Panc1 (cell line): ENCODE data around the gene STAT4. TPM values are rescaled to one million over a fixed set of nuclear protein-coding genes. Genes with fewer than 3 reads are reported as not detected.
A peak's percentile ranks its signal among the peaks of the same experiment; 100 is the strongest.

Source experiments
- ATAC-seq: fragments of 200-7000 bp; cut with Tn5 transposase; 2 replicates; pipeline ENCODE4 v1.9.1; 2020; ENCODE audit warnings: mild to moderate bottlenecking, moderate library complexity
- BruUV-seq: library from RNA; stranded (reverse); fragments of 400-500 nt; replicated peaks from 2 replicates; lab custom pipeline; 2021; lab: Mats Ljungman, UMichigan
- CTCF ChIA-PET: fragments of 300-600 bp; sonication (Branson Sonifier 250); formaldehyde crosslinking; loops from one replicate; lab custom pipeline; 2022; ENCODE audit warnings: antibody characterized with exemption; lab: Charles Lee
- POLR2A ChIA-PET: fragments of 300-600 bp; sonication (Branson Sonifier 250); formaldehyde crosslinking; loops from one replicate; lab custom pipeline; 2022; ENCODE audit warnings: antibody characterized with exemption; lab: Charles Lee
- DNase-seq: peaks from one replicate; pipeline ENCODE4 v3.0.0-alpha.2; 2010; ENCODE audit warnings: low read depth, low spot score
- H3K27ac ChIP-seq: 2 replicates; pipeline ENCODE4 v1.5.1; 2011; ENCODE audit warnings: mild to moderate bottlenecking, low read length, inconsistent platforms
- H3K27me3 ChIP-seq: fragments of 200-500 bp; sonication (Bioruptor generic); 2 replicates; pipeline ENCODE4 v1.6.0; 2014; ENCODE audit warnings: low read length, inconsistent platforms; ENCODE audit not compliant: control insufficient read depth, insufficient read depth
- H3K36me3 ChIP-seq: fragments of 200-500 bp; sonication (Bioruptor generic); 2 replicates; pipeline ENCODE4 v1.5.1; 2014; ENCODE audit warnings: inconsistent platforms, mild to moderate bottlenecking, low read length, moderate library complexity; ENCODE audit not compliant: control insufficient read depth, insufficient read depth
- H3K4me1 ChIP-seq: 2 replicates; pipeline ENCODE4 v1.5.1; 2011; ENCODE audit warnings: inconsistent platforms, mild to moderate bottlenecking, low read length, moderate library complexity; ENCODE audit not compliant: control insufficient read depth, insufficient read depth
- H3K4me3 ChIP-seq, 2 experiments: 2 replicates each; pipeline ENCODE4 v1.5.1; 2011 to 2012; ENCODE audit warnings: low read depth in 2 of 2, low read length in 2 of 2, mild to moderate bottlenecking in 2 of 2, inconsistent platforms in 1 of 2, moderate library complexity in 1 of 2
- H3K9me3 ChIP-seq: fragments of 200-500 bp; sonication (Bioruptor generic); 2 replicates; pipeline ENCODE4 v1.5.1; 2014; ENCODE audit warnings: low read depth, mild to moderate bottlenecking, inconsistent platforms, low read length, moderate library complexity; ENCODE audit not compliant: control insufficient read depth, insufficient read depth
- POLR2AphosphoS5 ChIP-seq: IDR thresholded peaks from 2 replicates; pipeline ENCODE4 v1.6.1; 2012; ENCODE audit warnings: mild to moderate bottlenecking, low read depth, low read length, moderate library complexity
- REST ChIP-seq, 2 experiments: IDR thresholded peaks; 2 replicates each; pipeline ENCODE4 v1.6.1; 2011 to 2012; ENCODE audit warnings: low read depth in 2 of 2, control low read depth in 1 of 2, low read length in 1 of 2, mild to moderate bottlenecking in 1 of 2, moderate library complexity in 1 of 2; ENCODE audit not compliant: insufficient read depth in 1 of 2
- SIN3A ChIP-seq: IDR thresholded peaks from 2 replicates; pipeline ENCODE4 v1.6.1; 2012; ENCODE audit warnings: low read depth, mild to moderate bottlenecking, low read length, moderate library complexity, borderline replicate concordance; ENCODE audit not compliant: insufficient read depth
- TCF7L2 ChIP-seq: IDR thresholded peaks from 2 replicates; pipeline ENCODE4 v1.6.1; 2011; ENCODE audit warnings: mild to moderate bottlenecking, low read depth, low read length, inconsistent platforms
- in situ Hi-C: cut with HindIII; loops from 2 replicates; pipeline ENCODE4 v1.10.0; 2016; ENCODE audit warnings: low sequenced_read_pairs, low pct_unique_long_range_greater_than_20kb
- intact Hi-C: fragments of 100-400 bp; cut with micrococcal nuclease; formaldehyde crosslinking; loops from one replicate; pipeline ENCODE4 v1.10.0; 2022; ENCODE audit not compliant: unreplicated experiment
- total RNA-seq: library from RNA; stranded (reverse); gene quantifications from one replicate; pipeline ENCODE4 v1.2.1, GENCODE V29; 2021; ENCODE audit not compliant: unreplicated experiment
- TF ChIP-seq, protein P1 (sequence below): fragments of 450-650 bp; IDR thresholded peaks from 2 replicates; pipeline ENCODE4 v1.5.1; 2017; ENCODE audit warnings: mild to moderate bottlenecking

STAT4 gene
- total RNA-seq, 1 experiment from 2014 or later, result 0.05 TPM

DNA sequence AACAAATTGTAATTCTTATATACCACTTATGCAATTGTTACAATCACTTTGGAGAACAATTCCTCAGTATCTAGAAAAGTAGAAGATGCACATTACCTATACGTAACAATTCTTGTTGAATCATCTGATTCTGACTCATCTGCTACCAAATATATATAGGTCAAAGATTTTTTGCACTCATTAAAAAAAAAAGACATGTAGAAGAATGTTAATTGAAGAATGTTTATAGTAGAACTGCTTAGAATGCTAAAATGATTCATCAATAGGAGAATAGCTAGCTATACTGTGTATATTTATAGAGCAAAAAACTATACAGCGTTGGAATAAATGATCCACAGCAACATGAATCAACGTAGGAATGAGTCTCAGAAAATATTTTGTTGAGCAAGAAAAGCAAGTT, 107.4 kb downstream of the STAT4 start:
- no TSS peak for BruUV-seq
- Histone ChIP-seq H3K9me3 (peaks cover 3% of the 10 kb centered on the region; the same call in 1 of the 2 replicates), H3K27ac (no peak overlapping the region), H3K27me3 (peaks cover 2% of the 10 kb centered on the region; the same call in 1 of the 2 replicates), H3K4me3 (no peak overlapping the region), H3K4me1 (no peaks in the 10 kb centered on the region), H3K36me3 (no peaks in the 10 kb centered on the region)
- no peak for TF ChIP-seq SIN3A
- no peak for TF ChIP-seq TCF7L2
- TF ChIP-seq REST (IDR thresholded peaks at IDR 0.05; ENCODE audit: insufficient read depth in 1 of 2, low read depth in 2 of 2, low read length in 1 of 2), result no peak
- TF ChIP-seq, protein P1, sequence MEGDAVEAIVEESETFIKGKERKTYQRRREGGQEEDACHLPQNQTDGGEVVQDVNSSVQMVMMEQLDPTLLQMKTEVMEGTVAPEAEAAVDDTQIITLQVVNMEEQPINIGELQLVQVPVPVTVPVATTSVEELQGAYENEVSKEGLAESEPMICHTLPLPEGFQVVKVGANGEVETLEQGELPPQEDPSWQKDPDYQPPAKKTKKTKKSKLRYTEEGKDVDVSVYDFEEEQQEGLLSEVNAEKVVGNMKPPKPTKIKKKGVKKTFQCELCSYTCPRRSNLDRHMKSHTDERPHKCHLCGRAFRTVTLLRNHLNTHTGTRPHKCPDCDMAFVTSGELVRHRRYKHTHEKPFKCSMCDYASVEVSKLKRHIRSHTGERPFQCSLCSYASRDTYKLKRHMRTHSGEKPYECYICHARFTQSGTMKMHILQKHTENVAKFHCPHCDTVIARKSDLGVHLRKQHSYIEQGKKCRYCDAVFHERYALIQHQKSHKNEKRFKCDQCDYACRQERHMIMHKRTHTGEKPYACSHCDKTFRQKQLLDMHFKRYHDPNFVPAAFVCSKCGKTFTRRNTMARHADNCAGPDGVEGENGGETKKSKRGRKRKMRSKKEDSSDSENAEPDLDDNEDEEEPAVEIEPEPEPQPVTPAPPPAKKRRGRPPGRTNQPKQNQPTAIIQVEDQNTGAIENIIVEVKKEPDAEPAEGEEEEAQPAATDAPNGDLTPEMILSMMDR, result no peak
- TF ChIP-seq POLR2AphosphoS5, result no peak
- intact Hi-C loops (no loop called here), in situ Hi-C loops (no loop called here)
- no peak for ATAC-seq
- CTCF ChIA-PET, result no interaction called here
- no peak for DNase-seq
- POLR2A ChIA-PET, result no interaction called here

GRCh38 chr2:191041418-191042161, 109.2 kb downstream of the STAT4 start:
- no TSS peak for BruUV-seq
- POLR2A ChIA-PET, result interaction anchor here (0.7 kb wide), 1 partner anchor 43 kb away, joined by 3 read pairs; no protein-coding TSS in a partner anchor
- no peaks in the 10 kb centered on the region for H3K4me1 ChIP-seq
- no peak overlapping the region for H3K27ac ChIP-seq
- H3K4me3 ChIP-seq, result no peak overlapping the region
- H3K36me3 ChIP-seq, result no peaks in the 10 kb centered on the region
- intact Hi-C loops (no loop called here), in situ Hi-C loops (no loop called here)
- TF ChIP-seq, protein P1, result no peak
- TF ChIP-seq POLR2AphosphoS5 (no peak), REST (IDR thresholded peaks at IDR 0.05; ENCODE audit: insufficient read depth in 1 of 2, low read depth in 2 of 2, low read length in 1 of 2) (no peak), SIN3A (no peak), TCF7L2 (no peak)
- DNase-seq (no peak), ATAC-seq (peak; percentile 90)
- peaks cover 3% of the 10 kb centered on the region; the same call in 1 of the 2 replicates for H3K9me3 ChIP-seq
- H3K27me3 ChIP-seq, result peaks cover 2% of the 10 kb centered on the region; the same call in 1 of the 2 replicates
- CTCF ChIA-PET, result no interaction called here
